ENCODE measurements around the gene ATG9B.
"Not testable (repeated sequence)": the region's sequence is repeated elsewhere in the genome, so short reads cannot be mapped to it uniquely, and the experiment has no call there.

- not testable (repeated sequence) for TF ChIP-seq CTCF (conservative IDR thresholded peaks at IDR 0.05; ENCODE audit: low read length); EZH2phosphoT487 (IDR thresholded peaks at IDR 0.05; ENCODE audit: borderline replicate concordance)
These were observed 12.7 kb downstream of the ATG9B start for GRCh38 chr7:151011616-151012015.
